ENCODE measurements around the gene FOXL3.

GRCh38 chr7:335358-336148 lies 45.6 kb downstream of the FOXL3 start:
- no peak for TF ChIP-seq CTCF (IDR thresholded peaks at IDR 0.05)
- TF ChIP-seq POLR2A (IDR thresholded peaks at IDR 0.05), result no peak

Measured in right lobe of liver (tissue), 4 donors.